LoVo (cell line): ENCODE results near the gene AKAP9.
"Not testable (repeated sequence)": the region's sequence is repeated elsewhere in the genome, so short reads cannot be mapped to it uniquely, and the experiment has no call there.

ENCODE experiments used
- DNase-seq: peaks from one replicate; pipeline ENCODE4 v3.0.0-alpha.2; 2016; ENCODE audit warnings: low spot score

Gene AKAP9

GRCh38 chr7:92013611-92014010 is 72.9 kb downstream of the AKAP9 start:
- no peak for DNase-seq

DNA sequence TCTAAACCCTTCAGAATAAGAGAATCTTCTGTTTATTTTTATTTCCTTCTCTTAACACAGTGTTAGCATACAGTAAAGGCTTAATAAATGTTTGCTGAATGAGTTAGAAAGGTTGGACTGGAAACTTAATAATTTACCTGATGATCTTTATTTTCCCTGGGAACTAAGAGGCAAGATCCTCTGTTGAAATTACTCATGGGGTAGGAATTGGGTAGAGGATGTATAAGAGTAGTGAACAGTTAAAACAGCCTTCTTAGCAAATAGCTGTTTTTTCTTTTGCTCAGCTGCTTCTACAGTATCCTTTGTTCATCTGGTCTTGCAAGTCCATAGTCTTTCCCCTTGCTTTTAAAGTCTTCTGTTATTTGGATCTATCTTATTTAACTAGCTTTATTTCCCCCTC is 80.0 kb downstream of the AKAP9 start:
- no peak for DNase-seq

GRCh38 chr7:92025260-92025659 is 84.6 kb downstream of the AKAP9 start:
- no peak for DNase-seq

- DNase-seq = not testable (repeated sequence)
Measured at GRCh38 chr7:92026635-92027034, 86.0 kb downstream of the AKAP9 start.

GRCh38 chr7:92027128-92027527 is 86.5 kb downstream of the AKAP9 start:
- DNase-seq = not testable (repeated sequence)

GRCh38 chr7:92028226-92028625 is 87.6 kb downstream of the AKAP9 start:
- no peak for DNase-seq

- no peak for DNase-seq
Measured at GRCh38 chr7:92028686-92029085, 88.0 kb downstream of the AKAP9 start.

GRCh38 chr7:92034116-92034515 is 93.5 kb downstream of the AKAP9 start:
- DNase-seq = no peak

DNA sequence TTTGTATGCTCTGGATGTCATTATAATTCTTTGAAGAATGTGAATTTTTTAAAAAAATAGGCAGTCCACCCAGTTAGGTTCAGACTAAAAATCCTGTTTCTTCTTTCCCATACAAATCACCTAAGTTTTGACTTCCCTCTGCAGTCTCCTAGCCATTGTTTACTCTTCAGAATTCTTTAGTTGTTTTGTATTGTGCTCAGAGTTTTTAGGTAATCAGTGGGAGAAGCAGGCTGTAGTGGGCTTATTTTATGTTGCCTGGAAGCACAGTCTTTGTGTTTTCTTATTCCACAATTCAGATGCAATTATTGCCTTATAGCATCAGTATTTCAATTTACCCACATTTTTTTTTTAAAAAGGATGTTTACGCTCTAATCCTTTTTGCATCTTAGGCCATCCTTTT is 94.9 kb downstream of the AKAP9 start:
- DNase-seq = no peak

DNA sequence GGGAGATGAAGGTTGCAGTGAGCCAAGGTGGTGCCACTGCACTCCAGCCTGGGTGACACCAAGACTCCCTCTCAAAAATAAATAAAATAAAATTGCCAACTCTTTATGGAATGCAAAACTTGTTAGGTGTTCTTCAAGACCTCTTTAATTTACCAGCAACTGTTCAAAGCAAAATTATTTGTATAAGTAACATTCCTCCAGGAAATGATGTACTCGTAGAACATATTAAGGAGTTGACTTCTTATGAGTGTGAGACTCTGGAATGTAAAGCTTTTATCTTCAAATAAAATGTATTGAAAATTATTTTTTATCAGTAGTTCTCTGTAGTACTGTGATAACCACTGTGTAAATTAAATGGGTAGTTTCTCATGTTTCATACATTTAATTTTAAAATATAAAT is 99.2 kb downstream of the AKAP9 start:
- DNase-seq = no peak

DNA sequence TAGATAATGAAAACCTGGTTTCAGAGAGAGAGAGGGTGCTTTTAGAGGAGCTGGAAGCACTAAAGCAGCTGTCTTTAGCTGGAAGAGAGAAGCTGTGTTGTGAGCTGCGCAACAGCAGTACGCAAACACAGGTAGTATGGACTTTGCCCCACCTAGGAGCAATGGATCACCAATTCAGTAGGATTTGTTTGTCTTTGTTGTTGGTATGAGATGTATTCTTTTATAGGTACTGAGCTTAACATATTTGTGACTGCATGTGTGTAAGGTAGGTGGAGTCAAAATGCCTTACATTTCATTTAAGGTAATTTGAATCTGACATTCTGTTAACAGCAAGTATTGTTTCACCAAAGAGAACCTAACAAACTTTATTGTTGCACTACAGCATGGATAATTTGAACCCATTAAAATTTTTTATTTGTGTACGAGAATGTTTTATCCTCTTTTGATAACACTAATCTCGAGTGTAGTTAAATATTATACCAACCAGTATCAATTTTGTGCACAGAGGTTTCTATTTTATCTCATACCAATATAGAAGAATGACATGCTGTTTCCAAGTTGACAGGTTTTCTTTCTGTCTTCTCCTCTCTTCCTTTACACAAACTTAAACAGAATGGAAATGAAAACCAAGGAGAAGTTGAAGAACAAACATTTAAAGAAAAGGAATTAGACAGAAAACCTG is 101.5 kb downstream of the AKAP9 start:
- peak; percentile 82 for DNase-seq

- no peak for DNase-seq
Measured at GRCh38 chr7:92043098-92043497, 102.4 kb downstream of the AKAP9 start.

DNA sequence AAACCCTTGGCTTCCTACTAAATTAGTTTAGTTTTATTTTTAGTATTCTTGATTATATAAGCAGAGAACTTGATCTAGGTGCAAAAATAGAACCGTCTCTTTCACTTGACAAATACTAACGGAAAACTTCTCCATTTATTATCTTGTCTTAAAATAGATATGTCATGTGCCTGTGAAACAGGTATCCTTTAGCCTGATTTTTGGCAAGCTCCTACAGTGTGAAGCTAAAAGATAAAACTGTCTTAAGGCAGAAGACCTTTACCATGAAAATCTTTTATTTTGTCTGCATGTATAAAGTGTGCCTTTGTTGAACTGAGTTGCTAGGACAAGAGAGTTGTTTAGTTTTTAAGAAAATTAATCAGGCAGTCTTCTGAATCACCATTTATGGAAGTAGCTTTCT is 103.0 kb downstream of the AKAP9 start:
- DNase-seq = no peak

- DNase-seq = no peak
Measured at GRCh38 chr7:92044148-92044547, 103.5 kb downstream of the AKAP9 start.

GRCh38 chr7:92044940-92045339 is 104.3 kb downstream of the AKAP9 start:
- DNase-seq = no peak

GRCh38 chr7:92051655-92052054 is 111.0 kb downstream of the AKAP9 start:
- no peak for DNase-seq

DNA sequence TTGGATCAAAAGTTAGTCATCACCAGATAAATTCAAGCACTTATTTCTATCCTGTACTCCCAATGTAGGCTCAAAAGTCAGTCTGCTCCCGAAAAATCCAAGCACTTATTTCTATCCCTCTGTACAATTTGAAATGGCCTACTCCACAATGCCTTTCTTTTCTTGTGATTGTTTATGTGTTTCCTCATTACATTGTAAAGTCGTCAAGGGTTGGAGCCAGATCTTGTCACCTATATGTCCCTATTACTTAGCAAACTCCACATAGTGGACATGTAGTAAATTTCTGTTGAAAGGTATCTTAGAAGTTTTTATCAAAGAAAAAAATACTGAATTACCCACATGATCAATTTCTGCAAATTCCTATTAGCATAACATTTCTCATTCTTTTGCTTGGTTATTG is 111.5 kb downstream of the AKAP9 start:
- no peak for DNase-seq

DNA sequence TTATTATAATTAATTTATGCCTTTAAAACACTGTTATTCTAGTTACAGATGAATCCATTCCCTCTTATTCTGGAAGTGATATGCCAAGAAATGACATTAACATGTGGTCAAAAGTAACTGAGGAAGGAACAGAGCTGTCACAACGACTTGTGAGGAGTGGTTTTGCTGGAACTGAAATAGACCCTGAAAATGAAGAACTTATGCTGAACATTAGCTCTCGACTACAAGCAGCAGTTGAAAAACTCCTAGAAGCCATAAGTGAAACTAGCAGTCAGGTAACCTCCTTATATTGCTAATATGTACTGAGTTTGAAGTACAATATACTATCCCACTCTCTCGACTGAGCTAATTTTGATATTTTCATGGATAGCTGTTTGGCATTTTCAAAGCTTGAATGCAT is 112.0 kb downstream of the AKAP9 start:
- no peak for DNase-seq

GRCh38 chr7:92053312-92053711 is 112.7 kb downstream of the AKAP9 start:
- no peak for DNase-seq

- no peak for DNase-seq
Measured at GRCh38 chr7:92056286-92056685, 115.6 kb downstream of the AKAP9 start.

GRCh38 chr7:92057375-92057774 is 116.7 kb downstream of the AKAP9 start:
- DNase-seq = peak; percentile 84

DNA sequence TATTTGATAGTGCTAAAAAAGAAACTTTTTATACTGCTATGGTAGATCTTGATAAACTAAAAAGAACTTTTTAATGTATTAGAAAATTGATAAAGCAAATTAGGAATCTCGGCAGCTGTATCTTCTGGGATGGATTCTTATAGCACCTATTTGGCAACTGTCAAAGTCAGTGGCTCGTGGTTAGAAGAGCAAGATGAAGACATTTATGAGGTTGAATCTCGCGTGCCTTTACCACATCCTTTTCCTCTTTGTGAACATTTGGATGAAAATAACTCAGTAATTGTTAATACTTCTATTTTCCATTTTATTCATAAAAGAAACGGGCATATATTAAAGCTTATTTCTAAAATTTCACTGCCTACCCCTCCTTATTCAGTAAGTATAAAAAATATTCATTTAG is 117.4 kb downstream of the AKAP9 start:
- no peak for DNase-seq

DNA sequence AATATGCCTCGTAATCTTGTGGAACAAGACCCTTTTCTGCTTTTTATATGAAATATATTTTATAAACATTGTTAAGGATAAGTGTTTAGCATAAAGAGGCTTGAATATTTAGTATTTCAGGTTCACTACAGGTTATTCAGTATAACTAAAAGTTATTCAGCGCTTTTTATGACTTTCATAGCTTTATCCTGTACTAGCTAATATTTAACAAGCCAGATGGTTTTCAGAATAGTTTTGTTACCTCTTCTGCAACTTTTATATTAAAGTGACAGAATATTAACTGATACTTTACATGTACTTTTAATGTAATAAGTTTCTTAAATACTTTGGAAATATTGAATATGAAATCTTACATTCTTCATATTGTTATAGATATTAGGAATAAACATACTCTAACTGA is 118.2 kb downstream of the AKAP9 start:
- no peak for DNase-seq

DNA sequence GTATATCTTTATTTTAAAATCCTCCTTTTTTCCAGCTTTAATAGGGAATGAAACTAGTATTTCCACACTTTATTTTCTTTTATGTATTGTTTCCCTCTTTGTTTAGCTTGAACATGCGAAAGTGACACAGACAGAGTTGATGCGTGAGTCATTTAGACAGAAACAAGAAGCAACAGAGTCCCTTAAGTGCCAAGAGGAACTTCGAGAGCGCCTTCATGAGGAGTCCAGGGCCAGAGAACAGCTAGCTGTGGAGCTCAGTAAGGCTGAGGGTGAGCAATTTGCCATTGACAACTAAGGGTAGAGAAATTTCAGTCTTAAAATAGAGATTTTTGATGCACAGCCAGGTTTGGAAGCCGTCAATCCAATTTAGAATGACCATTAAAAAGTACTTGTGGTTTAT is 120.5 kb downstream of the AKAP9 start:
- no peak for DNase-seq
